H1 (cell line): ENCODE data around the gene ATP2A3. TPM values are rescaled to one million over a fixed set of nuclear protein-coding genes. Genes with fewer than 3 reads are reported as not detected.

Experiments used
- CTCF ChIA-PET: fragments of 300-600 bp; sonication (Branson Sonifier 250); formaldehyde crosslinking; loops from one replicate; lab custom pipeline; 2021; ENCODE audit not compliant: partially characterized antibody; lab: Charles Lee
- POLR2A ChIA-PET: fragments of 300-600 bp; sonication (Branson Sonifier 250); formaldehyde crosslinking; loops from one replicate; lab custom pipeline; 2021; ENCODE audit warnings: inconsistent platforms; ENCODE audit not compliant: partially characterized antibody; lab: Charles Lee
- DNase-seq, 2 experiments: peaks; one replicate each; pipeline versions ENCODE4 v3.0.0 to v3.0.0-alpha.2; 2010 to 2022; ENCODE audit warnings: low spot score in 2 of 2, low read depth in 1 of 2, mixed read lengths in 1 of 2
- FAIRE-seq: peaks from 2 replicates; lab custom pipeline; 2011; peaks lifted over from hg19 to GRCh38; lab: Jason Lieb, UNC
- H2AFZ ChIP-seq: 2 replicates; pipeline ENCODE4 v1.8.1; 2012; ENCODE audit warnings: low read length, inconsistent platforms
- H2AK5ac ChIP-seq: 2 replicates; pipeline ENCODE4 v1.6.1; 2013; ENCODE audit warnings: low read depth, low read length
- H2BK120ac ChIP-seq: replicated peaks from 2 replicates; pipeline ENCODE3; 2013; ENCODE audit warnings: low read depth, low read length, inconsistent platforms
- H2BK12ac ChIP-seq: 2 replicates; pipeline ENCODE4 v1.6.1; 2013; ENCODE audit warnings: low read depth, low read length
- H2BK15ac ChIP-seq: 2 replicates; pipeline ENCODE4 v1.6.1; 2013; ENCODE audit warnings: low read length
- H2BK20ac ChIP-seq: 2 replicates; pipeline ENCODE4 v1.6.1; 2013; ENCODE audit warnings: low read length
- H2BK5ac ChIP-seq: 2 replicates; pipeline ENCODE4 v1.6.1; 2013; ENCODE audit warnings: low read depth, low read length
- H3K14ac ChIP-seq: 2 replicates; pipeline ENCODE4 v1.6.1; 2013; ENCODE audit warnings: inconsistent platforms; ENCODE audit not compliant: insufficient read length
- H3K18ac ChIP-seq: 2 replicates; pipeline ENCODE4 v1.6.1; 2013; ENCODE audit warnings: low read length; ENCODE audit errors: extremely low read depth
- H3K23ac ChIP-seq: 2 replicates; pipeline ENCODE4 v1.6.1; 2013; ENCODE audit warnings: inconsistent platforms; ENCODE audit not compliant: insufficient read length
- H3K23me2 ChIP-seq: 2 replicates; pipeline ENCODE4 v1.6.1; 2013; ENCODE audit warnings: low read depth, low read length
- H3K27ac ChIP-seq: 2 replicates; pipeline ENCODE4 v1.6.1; 2011; ENCODE audit warnings: low read depth, low read length, inconsistent platforms
- H3K27me3 ChIP-seq, 4 experiments: replicated peaks in 1 of 4; 1 replicate in 1 of 4; 2 replicates in 3 of 4; pipeline versions ENCODE4 v1.6.1 to v1.8.1; 2011 to 2013; ENCODE audit warnings: low read length in 3 of 4, mild to moderate bottlenecking in 3 of 4, inconsistent platforms in 2 of 4, mixed read lengths in 2 of 4, moderate library complexity in 1 of 4; ENCODE audit not compliant: control insufficient read depth in 3 of 4, insufficient read depth in 3 of 4; ENCODE audit errors: extremely low read depth in 1 of 4
- H3K36me3 ChIP-seq, 4 experiments: 2 replicates each; pipeline versions ENCODE4 v1.6.1 to v1.8.1; 2011 to 2013; ENCODE audit warnings: mild to moderate bottlenecking in 4 of 4, low read length in 3 of 4, moderate library complexity in 2 of 4, control low read depth in 1 of 4, inconsistent platforms in 1 of 4; ENCODE audit not compliant: insufficient read depth in 4 of 4, control insufficient read depth in 2 of 4
- H3K4ac ChIP-seq: replicated peaks from 2 replicates; pipeline ENCODE3; 2013; ENCODE audit warnings: low read length, low read depth, mixed read lengths, inconsistent platforms; ENCODE audit not compliant: insufficient read length
- H3K4me1 ChIP-seq, 4 experiments: replicated peaks in 1 of 4; 1 replicate in 1 of 4; 2 replicates in 3 of 4; pipeline versions ENCODE4 v1.6.1 to v1.8.1; 2011 to 2013; ENCODE audit warnings: low read length in 3 of 4, inconsistent platforms in 2 of 4, mixed read lengths in 1 of 4; ENCODE audit not compliant: insufficient read depth in 4 of 4, control insufficient read depth in 3 of 4
- H3K4me2 ChIP-seq, 2 experiments: 2 replicates each; pipeline versions ENCODE4 v1.6.1 to v1.8.1; 2011 to 2013; ENCODE audit warnings: low read depth in 2 of 2, low read length in 2 of 2, control low read depth in 1 of 2, inconsistent platforms in 1 of 2, mild to moderate bottlenecking in 1 of 2; ENCODE audit not compliant: insufficient read depth in 1 of 2
- H3K4me3 ChIP-seq, 4 experiments: fragments of 200-600, 300-600 bp in 1 of 4; sonication (generic), shearing (Covaris generic), sonication (Bioruptor Twin) in 1 of 4; 2 replicates each; pipeline versions ENCODE4 v1.5.1 to v1.8.1; 2011 to 2016; ENCODE audit warnings: low read length in 4 of 4, low read depth in 3 of 4, control low read depth in 2 of 4, inconsistent platforms in 2 of 4, mild to moderate bottlenecking in 2 of 4, mixed read lengths in 1 of 4, moderate library complexity in 1 of 4; ENCODE audit not compliant: insufficient read depth in 2 of 4; ENCODE audit errors: extremely low read depth in 1 of 4
- H3K56ac ChIP-seq: replicated peaks from 2 replicates; pipeline ENCODE3; 2013; ENCODE audit warnings: low read depth, mild to moderate bottlenecking, mixed read lengths, low read length, inconsistent platforms; ENCODE audit not compliant: insufficient read length
- H3K79me1 ChIP-seq: 2 replicates; pipeline ENCODE4 v1.6.1; 2013; ENCODE audit warnings: low read depth, low read length, control low read depth
- H3K79me2 ChIP-seq, 2 experiments: 2 replicates each; pipeline versions ENCODE4 v1.6.1 to v1.8.1; 2012 to 2013; ENCODE audit warnings: low read length in 2 of 2, mild to moderate bottlenecking in 2 of 2, inconsistent platforms in 1 of 2; ENCODE audit not compliant: insufficient read depth in 2 of 2, control insufficient read depth in 1 of 2
- H3K9ac ChIP-seq, 4 experiments: replicated peaks in 1 of 4; 1 replicate in 1 of 4; 2 replicates in 3 of 4; pipeline versions ENCODE4 v1.6.1 to v1.8.1; 2011 to 2013; ENCODE audit warnings: low read depth in 3 of 4, low read length in 3 of 4, control low read depth in 2 of 4, mild to moderate bottlenecking in 2 of 4, moderate library complexity in 2 of 4, inconsistent platforms in 1 of 4; ENCODE audit errors: extremely low read depth in 1 of 4
- H3K9me3 ChIP-seq, 2 experiments: 2 replicates each; pipeline versions ENCODE4 v1.6.1 to v1.8.1; 2012 to 2013; ENCODE audit warnings: mild to moderate bottlenecking in 2 of 2, moderate library complexity in 2 of 2, control low read depth in 1 of 2, inconsistent platforms in 1 of 2, low read depth in 1 of 2, low read length in 1 of 2, mixed read lengths in 1 of 2; ENCODE audit not compliant: insufficient read depth in 2 of 2
- H4K20me1 ChIP-seq, 2 experiments: replicated peaks in 1 of 2; 2 replicates each; pipeline versions ENCODE3 to v1.8.1; 2011 to 2013; ENCODE audit warnings: inconsistent platforms in 2 of 2, low read length in 2 of 2, mild to moderate bottlenecking in 1 of 2; ENCODE audit not compliant: insufficient read depth in 2 of 2, control insufficient read depth in 1 of 2
- H4K5ac ChIP-seq: 2 replicates; pipeline ENCODE4 v1.6.1; 2013; ENCODE audit warnings: low read length, low read depth, mixed read lengths, inconsistent platforms; ENCODE audit not compliant: insufficient read length
- H4K8ac ChIP-seq: 2 replicates; pipeline ENCODE4 v1.8.0; 2013; ENCODE audit warnings: mild to moderate bottlenecking, moderate library complexity, low read length, inconsistent platforms; ENCODE audit not compliant: insufficient read depth; ENCODE audit errors: extremely low read depth
- H4K91ac ChIP-seq: replicated peaks from 2 replicates; pipeline ENCODE3; 2013; ENCODE audit warnings: low read length, mixed read lengths, inconsistent platforms; ENCODE audit not compliant: insufficient read length
- ASH2L ChIP-seq: fragments of 200-600, 300-600 bp; sonication (generic); IDR thresholded peaks from one replicate; pipeline ENCODE4 v1.7.1; 2017; ENCODE audit warnings: low read length
- BACH1 ChIP-seq: IDR thresholded peaks from 2 replicates; pipeline ENCODE4 v1.6.1; 2012; ENCODE audit warnings: low read length, improper control_type of control experiment
- EZH2 ChIP-seq: fragments of 200-600 bp; sonication (generic); IDR thresholded peaks from 2 replicates; pipeline ENCODE4 v1.7.1; 2012; ENCODE audit warnings: low read depth, mild to moderate bottlenecking, moderate library complexity, low read length, inconsistent platforms; ENCODE audit not compliant: severe bottlenecking
- HDAC2 ChIP-seq, 2 experiments: fragments of 300-600 bp in 1 of 2; sonication (generic) in 1 of 2; IDR thresholded peaks; 2 replicates each; pipeline ENCODE4 v1.6.1; 2011 to 2012; ENCODE audit warnings: low read depth in 2 of 2, low read length in 2 of 2, mild to moderate bottlenecking in 2 of 2, moderate library complexity in 2 of 2, borderline replicate concordance in 1 of 2, inconsistent platforms in 1 of 2
- KDM1A ChIP-seq: fragments of 200-600, 300-600 bp; sonication (generic); IDR thresholded peaks from 2 replicates; pipeline ENCODE4 v1.7.1; 2016; ENCODE audit warnings: mild to moderate bottlenecking, low read length, borderline replicate concordance
- RAD21 ChIP-seq, 2 experiments: IDR thresholded peaks in 1 of 2; conservative IDR thresholded peaks in 1 of 2; 2 replicates each; pipeline ENCODE4 v1.6.1; 2011; ENCODE audit warnings: low read depth in 2 of 2, low read length in 2 of 2, improper control_type of control experiment in 1 of 2, inconsistent platforms in 1 of 2, mild to moderate bottlenecking in 1 of 2, moderate library complexity in 1 of 2
- SP2 ChIP-seq: IDR thresholded peaks from 2 replicates; pipeline ENCODE4 v1.6.1; 2012; ENCODE audit warnings: mild to moderate bottlenecking, low read length, inconsistent platforms
- TCF12 ChIP-seq: IDR thresholded peaks from 2 replicates; pipeline ENCODE4 v1.6.1; 2011; ENCODE audit warnings: low read depth, mild to moderate bottlenecking, low read length
- WGBS, 2 experiments: shearing (Covaris generic) in 1 of 2; methylation state at CpG; one replicate each; pipeline versions ENCODE4 v1.1.6 to v1.1.7; 2013 to 2015; ENCODE audit warnings: low lambda C conversion rate in 2 of 2, mixed read lengths in 2 of 2, inconsistent platforms in 1 of 2, low coverage in 1 of 2, missing lambda C conversion rate in 1 of 2; ENCODE audit not compliant: insufficient replicate concordance in 2 of 2, insufficient coverage in 1 of 2, insufficient read length in 1 of 2; ENCODE audit errors: extremely low coverage in 1 of 2, missing lambda C conversion rate in 1 of 2; 5-methylcytosine and 5-hydroxymethylcytosine counted together
- polyA plus RNA-seq, 7 experiments: library from polyadenylated mRNA; depleted of rRNA in 3 of 7; stranded (reverse) in 5 of 7; unstranded in 2 of 7; fragments of >200 nt in 5 of 7; fragments of 200-250 nt in 2 of 7; gene quantifications; 1 replicate in 5 of 7; 2 replicates in 1 of 7; 4 replicates in 1 of 7; pipeline versions ENCODE4 v1.2.1 to v1.2.3, GENCODE V29; 2011 to 2013; ENCODE audit warnings: missing spikeins in 2 of 7, mixed read lengths in 2 of 7
- total RNA-seq: library from RNA; stranded (reverse); fragmentation: NEBNext Ultra II Directional; extraction: Animal tissue kit (Norgen Biotek cat#: 25700); gene quantifications from 2 replicates; pipeline ENCODE4 v1.2.1, GENCODE V29; 2021
- TF ChIP-seq, protein P1 (sequence below): IDR thresholded peaks from 2 replicates; pipeline ENCODE4 v1.6.1; 2011; ENCODE audit warnings: low read length, improper control_type of control experiment
- TF ChIP-seq, protein P2 (sequence below): IDR thresholded peaks from 2 replicates; pipeline ENCODE4 v1.6.1; 2012; ENCODE audit warnings: inconsistent platforms

The ATP2A3 gene
- total and polyA plus RNA-seq, 2 of the 8 experiments (the other 6 are each of a cell fraction or from before 2014, with no cell fraction given): 18.4 to 32.5 TPM

DNA sequence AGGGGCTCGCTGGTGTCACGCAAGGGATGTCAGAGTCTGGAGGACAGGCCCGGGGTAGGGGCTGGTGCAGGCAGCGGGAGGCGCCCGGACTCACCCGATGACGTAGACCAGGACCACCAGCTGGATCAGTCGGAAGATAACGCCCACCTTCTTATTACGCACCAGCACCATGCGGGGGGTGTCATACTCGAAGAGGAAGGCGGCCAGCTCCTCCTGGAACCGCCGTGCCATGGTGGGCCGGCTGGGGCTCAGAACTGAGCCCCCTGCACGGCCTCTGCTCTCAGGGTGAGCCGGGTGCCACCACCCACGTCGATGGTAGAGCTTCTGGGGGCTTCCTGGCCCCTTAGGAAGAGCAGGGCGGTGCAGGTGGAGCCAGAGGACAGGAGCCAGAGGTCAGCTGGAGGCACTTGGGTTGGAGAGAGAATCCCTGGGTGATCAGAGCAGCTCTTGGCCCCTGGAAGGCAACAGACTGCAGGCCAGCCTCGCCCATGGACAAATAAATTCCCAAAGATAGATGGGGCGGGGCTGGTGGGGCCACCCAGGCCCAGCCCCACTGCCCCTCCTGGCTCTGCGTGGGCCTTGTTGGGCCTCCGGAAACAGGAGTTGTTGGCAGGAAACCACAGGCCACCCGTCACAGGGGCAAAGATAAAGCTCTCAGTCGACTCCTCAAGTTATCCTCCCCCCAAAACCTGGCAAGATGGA, 48.1 kb downstream of the ATP2A3 start, which contains the start of gene P2RX1:
Gene P2RX1, minus strand, starts transcription at position 471 of the 702 bp plus-strand sequence. Its CDS starts 240 bp downstream, at position 231.
- no peak within 1 kb of the TSS for H3K27ac ChIP-seq
- peak within 1 kb of the TSS; percentile 82 for H4K8ac ChIP-seq
- no peak for FAIRE-seq
- no peaks in the 10 kb centered on the region for H3K79me1 ChIP-seq
- no peak within 1 kb of the TSS for H4K5ac ChIP-seq
- H2AK5ac ChIP-seq: no peak within 1 kb of the TSS
- no peak within 1 kb of the TSS for H2BK20ac ChIP-seq
- 93% methylated on average over 28 of the region's 28 CpGs; no CpG with 5 or more reads in 1 of the 2 experiments for WGBS, 2 experiments
- H3K18ac ChIP-seq: no peak within 1 kb of the TSS; the same call in 1 of the 2 replicates
- no peaks in the 10 kb centered on the region for H3K9me3 ChIP-seq
- no peaks in the 10 kb centered on the region for H3K23me2 ChIP-seq
- no peak within 1 kb of the TSS for H4K91ac ChIP-seq
- ChIA-PET CTCF (interaction anchor here (1.1 to 7.4 kb wide), 9 partner anchors 9 to 108 kb away, joined by 3 to 96 read pairs (median 5); partner anchors contain the start of gene NCBP3), POLR2A (interaction anchor here (0.9 to 1.4 kb wide), 5 partner anchors 9 to 90 kb away, joined by 3 to 6 read pairs (median 3); no protein-coding TSS in a partner anchor)
- H3K27me3 ChIP-seq: no peaks in the 10 kb centered on the region
- H3K79me2 ChIP-seq: no peaks in the 10 kb centered on the region
- H3K23ac ChIP-seq: no peak within 1 kb of the TSS
- no peaks in the 10 kb centered on the region for H3K36me3 ChIP-seq
- H3K4ac ChIP-seq: peak within 1 kb of the TSS; percentile 51
- peaks cover 0 to 1% (median 0%) of the 10 kb centered on the region in 4 experiments; a peak in 1 of 7 replicates for H3K4me1 ChIP-seq
- H2BK15ac ChIP-seq: no peak within 1 kb of the TSS
- peak within 1 kb of the TSS; percentile 9; the same call in 1 of the 2 replicates for H2BK12ac ChIP-seq
- no peak for DNase-seq
- H3K56ac ChIP-seq: no peak within 1 kb of the TSS
- H3K9ac ChIP-seq: no peak within 1 kb of the TSS
- H4K20me1 ChIP-seq: no peaks in the 10 kb centered on the region
- no peak within 1 kb of the TSS for H3K4me2 ChIP-seq
- no peak within 1 kb of the TSS for H3K14ac ChIP-seq
- H2BK5ac ChIP-seq: peak within 1 kb of the TSS; percentile 49; the same call in 1 of the 2 replicates
- H2AFZ ChIP-seq: no peak within 1 kb of the TSS
- H2BK120ac ChIP-seq: no peak within 1 kb of the TSS
- H3K4me3 ChIP-seq: no peak within 1 kb of the TSS
- TF ChIP-seq, protein P1, sequence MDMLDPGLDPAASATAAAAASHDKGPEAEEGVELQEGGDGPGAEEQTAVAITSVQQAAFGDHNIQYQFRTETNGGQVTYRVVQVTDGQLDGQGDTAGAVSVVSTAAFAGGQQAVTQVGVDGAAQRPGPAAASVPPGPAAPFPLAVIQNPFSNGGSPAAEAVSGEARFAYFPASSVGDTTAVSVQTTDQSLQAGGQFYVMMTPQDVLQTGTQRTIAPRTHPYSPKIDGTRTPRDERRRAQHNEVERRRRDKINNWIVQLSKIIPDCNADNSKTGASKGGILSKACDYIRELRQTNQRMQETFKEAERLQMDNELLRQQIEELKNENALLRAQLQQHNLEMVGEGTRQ: no peak
- TF ChIP-seq SP2 (no peak), RAD21 (IDR thresholded peaks at IDR 0.05 in 1 of 2, conservative IDR thresholded peaks at IDR 0.05 in 1 of 2; ENCODE audit: low read depth in 2 of 2, low read length in 2 of 2) (no peak), BACH1 (no peak), TCF12 (no peak), KDM1A (no peak), HDAC2 (IDR thresholded peaks at IDR 0.05; ENCODE audit: borderline replicate concordance in 1 of 2, low read depth in 2 of 2, low read length in 2 of 2) (no peak), EZH2 (no peak), ASH2L (no peak)
- TF ChIP-seq, protein P2, sequence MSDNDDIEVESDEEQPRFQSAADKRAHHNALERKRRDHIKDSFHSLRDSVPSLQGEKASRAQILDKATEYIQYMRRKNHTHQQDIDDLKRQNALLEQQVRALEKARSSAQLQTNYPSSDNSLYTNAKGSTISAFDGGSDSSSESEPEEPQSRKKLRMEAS: no peak
